ENCODE results near the gene C16orf96. TPM values are rescaled to one million over a fixed set of nuclear protein-coding genes. Genes with fewer than 3 reads are reported as not detected.

C16orf96 gene
- total and polyA plus RNA-seq, 2 donors (not counting 3 experiments of a cell fraction or from before 2014, with no cell fraction given): not detected

DNA sequence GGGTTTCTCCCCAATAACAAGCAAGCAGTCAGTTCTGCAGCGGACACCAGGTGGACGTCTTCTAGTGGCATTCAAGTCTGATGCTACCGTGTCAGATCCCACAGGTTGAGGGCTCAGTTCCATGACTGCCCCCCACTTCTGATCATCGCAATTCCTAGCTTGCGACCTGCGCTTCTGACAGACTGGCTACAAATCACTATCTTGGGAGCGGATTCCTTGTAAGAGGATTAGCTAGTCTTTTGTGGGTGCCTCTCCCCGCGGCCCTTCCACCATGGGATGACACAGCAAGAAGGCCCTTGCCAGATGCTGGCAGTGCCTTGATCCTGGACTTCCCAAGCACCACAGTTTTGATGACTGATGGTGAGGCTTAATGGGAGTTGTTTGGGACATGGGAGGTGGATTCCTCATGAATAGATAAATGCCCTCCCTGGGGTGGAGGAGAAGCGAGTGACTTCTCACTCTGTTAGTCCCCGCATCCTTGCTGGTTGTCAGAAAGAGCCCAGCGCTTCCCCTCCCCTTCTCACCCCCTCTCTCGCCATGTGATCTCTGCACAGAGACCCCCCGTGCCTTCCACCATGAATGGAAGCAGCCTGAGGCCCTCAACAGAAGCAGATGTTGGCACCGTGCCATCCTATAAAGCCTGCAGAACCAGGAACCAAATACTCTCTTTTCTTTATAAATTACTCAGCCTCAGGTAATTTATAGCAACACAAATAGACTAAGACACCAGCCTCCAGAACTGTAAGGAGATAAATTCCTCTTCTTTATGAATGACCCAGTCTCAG, 36.7 kb upstream of the C16orf96 start:
- dilution Hi-C loops (cut with MboI; ENCODE audit: extremely low pct_ligation_motif_present, low sequenced_read_pairs): no loop called here
- BruUV-seq (replicated peaks): no TSS peak
- no peaks in the 10 kb centered on the region for H4K20me1 ChIP-seq (replicated peaks; ENCODE audit: control insufficient read depth, extremely low read depth, insufficient read depth, low read length)

More for the DNA sequence above, 36.7 kb upstream of the C16orf96 start:
- Histone ChIP-seq H3K4me2 (ENCODE audit: insufficient read depth, low read length) (no peak overlapping the region), H3K9me1 (replicated peaks; ENCODE audit: control insufficient read depth, extremely low read depth, insufficient read depth, low read length) (no peaks in the 10 kb centered on the region), H2AFZ (ENCODE audit: low read depth, low read length) (no peak overlapping the region), H3K9me3 (replicated peaks; ENCODE audit: control insufficient read depth, insufficient read depth, low read length) (no peaks in the 10 kb centered on the region), H3K4me3 (replicated peaks in 1 of 3; ENCODE audit: insufficient read depth in 1 of 3, low read depth in 1 of 3, low read length in 3 of 3) (no peak overlapping the region), H3K79me2 (ENCODE audit: control insufficient read depth, insufficient read depth, low read length) (no peaks in the 10 kb centered on the region), H3K9ac (replicated peaks; ENCODE audit: extremely low read depth, insufficient read depth, low read length) (no peak overlapping the region), H3K27ac (ENCODE audit: insufficient read depth, low read depth, low read length) (no peak overlapping the region), H3K36me3 (ENCODE audit: control insufficient read depth in 2 of 2, extremely low read depth in 1 of 2, insufficient read depth in 2 of 2, low read length in 2 of 2) (peaks cover 0 to 4% of the 10 kb centered on the region in 2 experiments), H3K27me3 (ENCODE audit: control insufficient read depth in 2 of 2, insufficient read depth in 2 of 2, low read length in 2 of 2) (no peaks in the 10 kb centered on the region), H3K4me1 (ENCODE audit: control insufficient read depth, extremely low read depth, insufficient read depth, low read length) (peaks cover 20% of the 10 kb centered on the region)
- FAIRE-seq: no peak
- ChIA-PET POLR2A (no interaction called here), CTCF (interaction anchor here (1.5 to 3.2 kb wide), 4 partner anchors 17 to 66 kb away, joined by 4 to 42 read pairs (median 14); no protein-coding TSS in a partner anchor)
- no peak for DNase-seq (ENCODE audit: low read depth, low spot score)
- intact Hi-C loops (cut with micrococcal nuclease): no loop called here
- TF ChIP-seq GATA2 (IDR thresholded peaks at IDR 0.05; ENCODE audit: insufficient read depth, insufficient read length, low read depth, low read length) (no peak), JUN (IDR thresholded peaks at IDR 0.05; ENCODE audit: borderline replicate concordance, insufficient read depth, insufficient read length, low read depth) (no peak), FOS (IDR thresholded peaks at IDR 0.05; ENCODE audit: borderline replicate concordance, insufficient read depth, low read length) (no peak), MYC (IDR thresholded peaks at IDR 0.05; ENCODE audit: low read depth, low read length) (no peak), EZH2 (IDR thresholded peaks at IDR 0.05; ENCODE audit: borderline replicate concordance, low read depth, low read length, severe bottlenecking) (no peak), POLR2A (IDR thresholded peaks at IDR 0.05; ENCODE audit: low read depth, low read length) (no peak), POLR2AphosphoS5 (IDR thresholded peaks at IDR 0.05; ENCODE audit: insufficient read depth, low read depth, low read length) (no peak)
- TF ChIP-seq, protein P1, sequence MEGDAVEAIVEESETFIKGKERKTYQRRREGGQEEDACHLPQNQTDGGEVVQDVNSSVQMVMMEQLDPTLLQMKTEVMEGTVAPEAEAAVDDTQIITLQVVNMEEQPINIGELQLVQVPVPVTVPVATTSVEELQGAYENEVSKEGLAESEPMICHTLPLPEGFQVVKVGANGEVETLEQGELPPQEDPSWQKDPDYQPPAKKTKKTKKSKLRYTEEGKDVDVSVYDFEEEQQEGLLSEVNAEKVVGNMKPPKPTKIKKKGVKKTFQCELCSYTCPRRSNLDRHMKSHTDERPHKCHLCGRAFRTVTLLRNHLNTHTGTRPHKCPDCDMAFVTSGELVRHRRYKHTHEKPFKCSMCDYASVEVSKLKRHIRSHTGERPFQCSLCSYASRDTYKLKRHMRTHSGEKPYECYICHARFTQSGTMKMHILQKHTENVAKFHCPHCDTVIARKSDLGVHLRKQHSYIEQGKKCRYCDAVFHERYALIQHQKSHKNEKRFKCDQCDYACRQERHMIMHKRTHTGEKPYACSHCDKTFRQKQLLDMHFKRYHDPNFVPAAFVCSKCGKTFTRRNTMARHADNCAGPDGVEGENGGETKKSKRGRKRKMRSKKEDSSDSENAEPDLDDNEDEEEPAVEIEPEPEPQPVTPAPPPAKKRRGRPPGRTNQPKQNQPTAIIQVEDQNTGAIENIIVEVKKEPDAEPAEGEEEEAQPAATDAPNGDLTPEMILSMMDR (IDR thresholded peaks at IDR 0.05; ENCODE audit: extremely low read depth in 1 of 2, insufficient read depth in 1 of 2, low read depth in 1 of 2, low read length in 2 of 2): no peak
- TF ChIP-seq, protein P2, sequence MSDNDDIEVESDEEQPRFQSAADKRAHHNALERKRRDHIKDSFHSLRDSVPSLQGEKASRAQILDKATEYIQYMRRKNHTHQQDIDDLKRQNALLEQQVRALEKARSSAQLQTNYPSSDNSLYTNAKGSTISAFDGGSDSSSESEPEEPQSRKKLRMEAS (IDR thresholded peaks at IDR 0.05; ENCODE audit: insufficient read depth, insufficient read length): no peak

Data from endothelial cell of umbilical vein (primary cell).